ENCODE data around the gene LZTS3.

Gene LZTS3

DNA sequence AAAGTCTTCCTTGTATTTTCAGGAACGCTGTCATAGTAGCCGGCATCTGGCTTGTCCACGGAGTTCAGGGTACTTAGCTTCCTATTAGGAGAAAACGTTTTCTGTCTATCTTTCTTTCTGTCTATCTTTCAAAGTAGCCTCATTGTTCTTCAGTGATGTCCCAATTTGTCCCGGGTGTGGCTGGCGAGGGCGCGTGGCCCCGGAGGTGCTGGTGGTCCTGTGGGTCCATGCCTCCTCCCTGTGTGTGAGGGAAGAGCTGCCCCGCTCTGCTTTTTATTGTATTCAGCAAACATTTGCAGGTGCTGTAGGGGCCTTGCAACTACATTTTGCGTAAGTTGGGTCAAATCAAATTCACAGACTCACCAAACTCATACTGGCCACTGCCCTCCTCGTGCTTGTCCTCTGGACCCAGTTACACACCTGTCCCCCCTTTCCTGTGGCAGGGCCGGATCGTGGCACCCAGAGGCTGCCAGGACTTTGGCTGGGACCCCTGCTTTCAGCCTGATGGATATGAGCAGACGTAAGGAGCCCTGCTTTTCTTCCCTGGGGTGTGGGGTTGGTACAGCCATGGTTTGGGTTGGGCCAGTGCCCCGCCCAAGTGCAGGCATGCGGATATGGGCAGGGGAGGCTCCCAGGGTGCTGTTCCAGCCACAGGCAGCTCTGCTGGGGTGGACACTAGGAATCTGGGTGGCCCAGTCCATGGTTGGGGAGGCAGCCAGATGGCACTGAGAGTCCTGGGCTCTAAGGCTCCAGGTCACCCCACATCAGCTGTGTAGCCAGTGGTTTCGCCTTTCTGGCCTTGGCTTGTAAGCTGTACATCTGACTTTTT lies 48.3 kb upstream of the LZTS3 start:
- CTCF ChIA-PET, result interaction anchor here (0.6 to 6.5 kb wide), 4 partner anchors 25 to 93 kb away, joined by 6 to 70 read pairs (median 37); no protein-coding TSS in a partner anchor
- no peaks in the 10 kb centered on the region; the same call in 1 of the 2 replicates for H3K4me1 ChIP-seq (ENCODE audit: control insufficient read depth, insufficient read depth, low read length)
- H3K27ac ChIP-seq (ENCODE audit: extremely low read depth, low read depth, low read length), result no peak overlapping the region
- H3K9me3 ChIP-seq (ENCODE audit: control insufficient read depth, insufficient read depth, low read depth, low read length), result no peaks in the 10 kb centered on the region
- peaks cover 36 to 50% of the 10 kb centered on the region in 2 experiments for H3K36me3 ChIP-seq (ENCODE audit: control insufficient read depth in 2 of 2, insufficient read depth in 1 of 2, low read length in 2 of 2)
- POLR2A ChIA-PET, result no interaction called here
- no peak for TF ChIP-seq ZNF114 (tag by site-specific recombination; IDR thresholded peaks at IDR 0.05)
- peak; percentile 83 for TF ChIP-seq KLF1 (tag by site-specific recombination; IDR thresholded peaks at IDR 0.05)
- no peak overlapping the region for H3K4me3 ChIP-seq (ENCODE audit: low read depth, low read length)

GRCh38 chr20:3218307-3218988 lies 45.1 kb upstream of the LZTS3 start:
- H3K27ac ChIP-seq (ENCODE audit: extremely low read depth, low read depth, low read length), result no peak overlapping the region; the same call in 1 of the 2 replicates
- H3K4me3 ChIP-seq (ENCODE audit: low read depth, low read length), result no peak overlapping the region
- no peaks in the 10 kb centered on the region; the same call in 1 of the 2 replicates for H3K4me1 ChIP-seq (ENCODE audit: control insufficient read depth, insufficient read depth, low read length)
- ChIA-PET POLR2A (interaction anchor here (0.6 kb wide), 1 partner anchor 10 kb away, joined by 4 read pairs; no protein-coding TSS in a partner anchor), CTCF (interaction anchor here (0.6 to 6.5 kb wide), 24 partner anchors 9 to 878 kb away, joined by 3 to 70 read pairs (median 4); partner anchors contain the start of gene ITPA)
- H3K36me3 ChIP-seq (ENCODE audit: control insufficient read depth in 2 of 2, insufficient read depth in 1 of 2, low read length in 2 of 2), result peaks cover 50 to 64% of the 10 kb centered on the region in 2 experiments
- no peaks in the 10 kb centered on the region for H3K9me3 ChIP-seq (ENCODE audit: control insufficient read depth, insufficient read depth, low read depth, low read length)
- TF ChIP-seq ZNF548 (tag by site-specific recombination; IDR thresholded peaks at IDR 0.05), result no peak
- TF ChIP-seq ZNF311 (tag by site-specific recombination; IDR thresholded peaks at IDR 0.05; ENCODE audit: borderline replicate concordance), result no peak
- TF ChIP-seq KLF16 (tag by site-specific recombination; IDR thresholded peaks at IDR 0.05), result no peak
- TF ChIP-seq ZNF654 (tag by site-specific recombination; IDR thresholded peaks at IDR 0.05; ENCODE audit: low read depth), result peak; percentile 22; the same call in 1 of the 2 replicates
- TF ChIP-seq, protein P1, sequence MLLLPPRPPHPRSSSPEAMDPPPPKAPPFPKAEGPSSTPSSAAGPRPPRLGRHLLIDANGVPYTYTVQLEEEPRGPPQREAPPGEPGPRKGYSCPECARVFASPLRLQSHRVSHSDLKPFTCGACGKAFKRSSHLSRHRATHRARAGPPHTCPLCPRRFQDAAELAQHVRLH (tag by site-specific recombination; IDR thresholded peaks at IDR 0.05), result no peak
- no peak for TF ChIP-seq ZBTB11 (tag by site-specific recombination; conservative IDR thresholded peaks at IDR 0.05; ENCODE audit: low read depth)
- no peak for TF ChIP-seq ZNF341 (tag by site-specific recombination; IDR thresholded peaks at IDR 0.05; ENCODE audit: low read depth)
- TF ChIP-seq, protein P2, sequence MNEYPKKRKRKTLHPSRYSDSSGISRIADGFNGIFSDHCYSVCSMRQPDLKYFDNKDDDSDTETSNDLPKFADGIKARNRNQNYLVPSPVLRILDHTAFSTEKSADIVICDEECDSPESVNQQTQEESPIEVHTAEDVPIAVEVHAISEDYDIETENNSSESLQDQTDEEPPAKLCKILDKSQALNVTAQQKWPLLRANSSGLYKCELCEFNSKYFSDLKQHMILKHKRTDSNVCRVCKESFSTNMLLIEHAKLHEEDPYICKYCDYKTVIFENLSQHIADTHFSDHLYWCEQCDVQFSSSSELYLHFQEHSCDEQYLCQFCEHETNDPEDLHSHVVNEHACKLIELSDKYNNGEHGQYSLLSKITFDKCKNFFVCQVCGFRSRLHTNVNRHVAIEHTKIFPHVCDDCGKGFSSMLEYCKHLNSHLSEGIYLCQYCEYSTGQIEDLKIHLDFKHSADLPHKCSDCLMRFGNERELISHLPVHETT (tag by site-specific recombination; IDR thresholded peaks at IDR 0.05), result no peak
- no peak for TF ChIP-seq TCF7L2 (IDR thresholded peaks at IDR 0.05; ENCODE audit: borderline replicate concordance, low read depth, low read length)
- TF ChIP-seq ZNF292 (tag by site-specific recombination; IDR thresholded peaks at IDR 0.05; ENCODE audit: borderline replicate concordance, low read depth), result no peak
- no peak for TF ChIP-seq ZNF785 (tag by site-specific recombination; IDR thresholded peaks at IDR 0.05)
- no peak for TF ChIP-seq ZNF354C (tag by site-specific recombination; IDR thresholded peaks at IDR 0.05; ENCODE audit: borderline replicate concordance, low read depth)
- no peak for TF ChIP-seq ZNF707 (tag by site-specific recombination; IDR thresholded peaks at IDR 0.05)
- no peak for TF ChIP-seq ZNF266 (tag by site-specific recombination; IDR thresholded peaks at IDR 0.05; ENCODE audit: low read depth)
- TF ChIP-seq ZNF555 (tag by site-specific recombination; conservative IDR thresholded peaks at IDR 0.05), result no peak
- TF ChIP-seq ZBTB20 (tag by site-specific recombination; IDR thresholded peaks at IDR 0.05), result peak; percentile 27; the same call in 1 of the 2 replicates
- TF ChIP-seq TRIM28 (IDR thresholded peaks at IDR 0.05; ENCODE audit: borderline replicate concordance, low read length), result no peak
- no peak for TF ChIP-seq ZNF701 (tag by site-specific recombination; IDR thresholded peaks at IDR 0.05)
- TF ChIP-seq, protein P3, sequence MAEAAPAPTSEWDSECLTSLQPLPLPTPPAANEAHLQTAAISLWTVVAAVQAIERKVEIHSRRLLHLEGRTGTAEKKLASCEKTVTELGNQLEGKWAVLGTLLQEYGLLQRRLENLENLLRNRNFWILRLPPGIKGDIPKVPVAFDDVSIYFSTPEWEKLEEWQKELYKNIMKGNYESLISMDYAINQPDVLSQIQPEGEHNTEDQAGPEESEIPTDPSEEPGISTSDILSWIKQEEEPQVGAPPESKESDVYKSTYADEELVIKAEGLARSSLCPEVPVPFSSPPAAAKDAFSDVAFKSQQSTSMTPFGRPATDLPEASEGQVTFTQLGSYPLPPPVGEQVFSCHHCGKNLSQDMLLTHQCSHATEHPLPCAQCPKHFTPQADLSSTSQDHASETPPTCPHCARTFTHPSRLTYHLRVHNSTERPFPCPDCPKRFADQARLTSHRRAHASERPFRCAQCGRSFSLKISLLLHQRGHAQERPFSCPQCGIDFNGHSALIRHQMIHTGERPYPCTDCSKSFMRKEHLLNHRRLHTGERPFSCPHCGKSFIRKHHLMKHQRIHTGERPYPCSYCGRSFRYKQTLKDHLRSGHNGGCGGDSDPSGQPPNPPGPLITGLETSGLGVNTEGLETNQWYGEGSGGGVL (tag by site-specific recombination; IDR thresholded peaks at IDR 0.05), result no peak
- no peak for TF ChIP-seq ZNF366 (tag by site-specific recombination; conservative IDR thresholded peaks at IDR 0.05)
- TF ChIP-seq ZNF394 (tag by site-specific recombination; IDR thresholded peaks at IDR 0.05; ENCODE audit: borderline replicate concordance), result no peak
- TF ChIP-seq ZNF571 (tag by site-specific recombination; IDR thresholded peaks at IDR 0.05), result no peak
- peak; percentile 50; the same call in 1 of the 2 replicates for TF ChIP-seq KLF17 (tag by site-specific recombination; IDR thresholded peaks at IDR 0.05)
